GM19324 (cell line): ENCODE results near the gene CEP104.

ENCODE experiments used
- ATAC-seq: cut with Tn5 transposase; IDR thresholded peaks from one replicate; pipeline ENCODE4 v1.9.1; 2021; ENCODE audit warnings: mild to moderate bottlenecking, moderate library complexity; ENCODE audit not compliant: unreplicated experiment, low FRiP score

The CEP104 gene

GRCh38 chr1:3856923-3857790, at the start of gene CEP104, which contains the start of gene DFFB:
Gene CEP104, minus strand, starts transcription at chr1:3857211. Its CDS starts 4,804 bp downstream, at chr1:3852407.
Gene DFFB, plus strand, starts transcription at chr1:3857476. Its CDS starts 128 bp downstream, at chr1:3857604.
- ATAC-seq, result peak; percentile 96

- ATAC-seq, result no peak
Observed at GRCh38 chr1:3906672-3907020, 49.6 kb upstream of the CEP104 start.

- no peak for ATAC-seq
Observed at GRCh38 chr1:3905953-3906671, 49.1 kb upstream of the CEP104 start.

GRCh38 chr1:3905266-3905952, 48.4 kb upstream of the CEP104 start:
- no peak for ATAC-seq

- ATAC-seq, result no peak
Observed at GRCh38 chr1:3904843-3905185, 47.8 kb upstream of the CEP104 start.

GRCh38 chr1:3904006-3904842, 47.2 kb upstream of the CEP104 start:
- no peak for ATAC-seq

- ATAC-seq, result no peak
Observed at GRCh38 chr1:3903141-3904005, 46.4 kb upstream of the CEP104 start.

GRCh38 chr1:3902571-3903091, 45.6 kb upstream of the CEP104 start:
- no peak for ATAC-seq

GRCh38 chr1:3902111-3902511, 45.1 kb upstream of the CEP104 start:
- no peak for ATAC-seq

- ATAC-seq, result peak; percentile 51
Observed at GRCh38 chr1:3900969-3901529, 44.0 kb upstream of the CEP104 start.

- peak; percentile 79 for ATAC-seq
Observed at GRCh38 chr1:3900150-3900968, 43.3 kb upstream of the CEP104 start, which contains the start of gene C1orf174. Gene C1orf174, minus strand, starts transcription at chr1:3900272. Its CDS starts 86 bp downstream, at chr1:3900186.

- ATAC-seq, result peak; percentile 1
Observed at GRCh38 chr1:3899754-3900149, 42.7 kb upstream of the CEP104 start.

GRCh38 chr1:3898994-3899753, 42.2 kb upstream of the CEP104 start:
- no peak for ATAC-seq

GRCh38 chr1:3898475-3898735, 41.4 kb upstream of the CEP104 start:
- no peak for ATAC-seq

- no peak for ATAC-seq
Observed at GRCh38 chr1:3896396-3897000, 39.5 kb upstream of the CEP104 start.

GRCh38 chr1:3895951-3896325, 38.9 kb upstream of the CEP104 start:
- ATAC-seq, result no peak
